Measurements from ENCODE around the gene PLXNA2.

- TF ChIP-seq PATZ1 (CRISPR knock-in tag; IDR thresholded peaks at IDR 0.05; ENCODE audit: borderline replicate concordance) (no peak), CSRNP3 (CRISPR knock-in tag; IDR thresholded peaks at IDR 0.05) (no peak), SNAI2 (CRISPR knock-in tag; IDR thresholded peaks at IDR 0.05) (no peak), CSDC2 (CRISPR knock-in tag; IDR thresholded peaks at IDR 0.05) (no peak)
Observed at GRCh38 chr1:208257351-208257750, 13.2 kb upstream of the PLXNA2 start.
